K562 (cell line): Measurements from ENCODE around the gene SLC24A1. TPM values are rescaled to one million over a fixed set of nuclear protein-coding genes. Genes with fewer than 3 reads are reported as not detected.

Experiments used
- BACH1 ChIP-seq: fragments of 200-800 bp; sonication (Bioruptor generic); IDR thresholded peaks from 2 replicates; pipeline ENCODE4 v1.6.1; 2016; ENCODE audit warnings: missing genetic modification characterization, missing compliant biosample characterization
- DPF2 ChIP-seq: fragments of 450-650 bp; IDR thresholded peaks from 2 replicates; pipeline ENCODE4 v1.6.1; 2016
- FIP1L1 ChIP-seq: fragments of 200-400 bp; formaldehyde crosslinking; IDR thresholded peaks from 2 replicates; pipeline ENCODE4 v1.6.1; 2018; ENCODE audit warnings: mild to moderate bottlenecking, low read depth, low read length; ENCODE audit not compliant: poor library complexity, severe bottlenecking
- GATA2 ChIP-seq: sonication (generic); formaldehyde crosslinking; IDR thresholded peaks from 2 replicates; pipeline ENCODE4 v1.4.0; 2020; ENCODE audit warnings: mild to moderate bottlenecking, missing genetic modification reagents
- GTF2F1 ChIP-seq: IDR thresholded peaks from 2 replicates; pipeline ENCODE4 v1.6.1; 2011; ENCODE audit warnings: low read depth, low read length, improper control_type of control experiment
- HDGF ChIP-seq: fragments of 450-650 bp; IDR thresholded peaks from 2 replicates; pipeline ENCODE4 v1.6.1; 2016
- HSF4 ChIP-seq: fragments of 250-450 bp; sonication (Bioruptor Pico); IDR thresholded peaks from 2 replicates; pipeline ENCODE4 v2.1.2; 2022; ENCODE audit warnings: mild to moderate bottlenecking, moderate library complexity, borderline replicate concordance
- MNT ChIP-seq, 2 experiments: fragments of 450-650 bp; conservative IDR thresholded peaks; 2 replicates each; pipeline ENCODE4 v1.6.1; 2017; ENCODE audit warnings: mild to moderate bottlenecking in 2 of 2, moderate library complexity in 2 of 2
- PHB ChIP-seq: fragments of 250-450 bp; sonication (Bioruptor Pico); IDR thresholded peaks from 2 replicates; pipeline ENCODE4 v1.5.0; 2021
- RBM15 ChIP-seq: fragments of 200-400 bp; formaldehyde crosslinking; IDR thresholded peaks from 2 replicates; pipeline ENCODE4 v1.6.1; 2018; ENCODE audit warnings: mild to moderate bottlenecking, low read length, moderate library complexity; ENCODE audit not compliant: insufficient read depth
- SMARCC2 ChIP-seq: fragments of 450-650 bp; IDR thresholded peaks from 2 replicates; pipeline ENCODE4 v1.6.1; 2017; ENCODE audit warnings: antibody characterized with exemption, moderate library complexity, mild to moderate bottlenecking, low read depth
- ZBTB11 ChIP-seq, 3 experiments: fragments of 200-800 bp in 1 of 3; fragments of 250-450 bp in 1 of 3; fragments of 450-650 bp in 1 of 3; sonication (Bioruptor Pico) in 1 of 3; sonication (Bioruptor generic) in 1 of 3; formaldehyde crosslinking in 1 of 3; IDR thresholded peaks; 2 replicates each; pipeline versions ENCODE4 v1.6.1 to v1.8.0; 2016 to 2022; ENCODE audit warnings: mild to moderate bottlenecking in 2 of 3, missing genetic modification characterization in 2 of 3, missing compliant biosample characterization in 1 of 3, moderate library complexity in 1 of 3
- ZNF699 ChIP-seq: fragments of 250-450 bp; sonication (Bioruptor Pico); IDR thresholded peaks from 2 replicates; pipeline ENCODE4 v1.8.0; 2021; ENCODE audit warnings: mild to moderate bottlenecking, moderate library complexity; ENCODE audit not compliant: insufficient replicate concordance
- polyA plus RNA-seq, 8 experiments: library from polyadenylated mRNA; depleted of rRNA in 4 of 8; stranded (reverse) in 5 of 8; unstranded in 3 of 8; fragments of >200 nt; fragmentation: Nextera tagmentation in 2 of 8; fragmentation: Illumina TruSeq in 1 of 8; extraction: Ambion mirVana in 2 of 8; extraction: Trizol in 1 of 8; gene quantifications; 2 replicates each; pipeline versions ENCODE4 v1.2.1 to v1.2.3, GENCODE V29; 2011 to 2014; ENCODE audit warnings: inconsistent platforms in 1 of 8, missing spikeins in 1 of 8
- total RNA-seq, 7 experiments: library from RNA; depleted of rRNA in 6 of 7; stranded (reverse); fragments of >200 nt in 6 of 7; fragmentation: Illumina TruSeq in 2 of 7; extraction: Trizol in 2 of 7; gene quantifications; 2 replicates each; pipeline versions ENCODE4 v1.2.1 to v1.2.3, GENCODE V29; 2011 to 2021; ENCODE audit warnings: low replicate concordance in 1 of 7
- TF ChIP-seq, protein P1 (sequence below): fragments of 450-650 bp; formaldehyde crosslinking; IDR thresholded peaks from 2 replicates; pipeline ENCODE4 v1.4.0; 2020; ENCODE audit warnings: mild to moderate bottlenecking, moderate library complexity
- TF ChIP-seq, protein P2 (sequence below): sonication (generic); formaldehyde crosslinking; IDR thresholded peaks from 2 replicates; pipeline ENCODE4 v1.8.1; 2022; ENCODE audit warnings: missing genetic modification reagents
- TF ChIP-seq, protein P3 (sequence below): fragments of 250-450 bp; sonication (Bioruptor Pico); IDR thresholded peaks from 2 replicates; pipeline ENCODE4 v1.5.0; 2022; ENCODE audit warnings: mild to moderate bottlenecking

SLC24A1 gene
- total and polyA plus RNA-seq, 9 of the 15 experiments (the other 6 are each of a cell fraction or from before 2014, with no cell fraction given): 3.1 to 8.2 (median 5.5) TPM

GRCh38 chr15:65610871-65611718, 10.6 kb upstream of the SLC24A1 start, which contains the start of gene INTS14 (continued):
- TF ChIP-seq MNT (conservative IDR thresholded peaks at IDR 0.05) (peak; percentile 69 to 92), BACH1 (no peak), ZBTB11 (CRISPR knock-in tag; IDR thresholded peaks at IDR 0.05) (peak; percentile 96 to 100 (median 99)), PHB (CRISPR knock-in tag) (peak; percentile 85; the same call in 1 of the 2 replicates), GTF2F1 (no peak; the same call in 1 of the 2 replicates), HSF4 (CRISPR knock-in tag) (0 out of 2 replicates have a peak, but pooled peaks have one; percentile 14), HDGF (0 out of 2 replicates have a peak, but pooled peaks have one; percentile 89), DPF2 (peak; percentile 61; the same call in 1 of the 2 replicates), GATA2 (no peak), ZNF699 (CRISPR knock-in tag) (no peak), FIP1L1 (peak; percentile 98), RBM15 (no peak), SMARCC2 (no peak)
- TF ChIP-seq, protein P1, sequence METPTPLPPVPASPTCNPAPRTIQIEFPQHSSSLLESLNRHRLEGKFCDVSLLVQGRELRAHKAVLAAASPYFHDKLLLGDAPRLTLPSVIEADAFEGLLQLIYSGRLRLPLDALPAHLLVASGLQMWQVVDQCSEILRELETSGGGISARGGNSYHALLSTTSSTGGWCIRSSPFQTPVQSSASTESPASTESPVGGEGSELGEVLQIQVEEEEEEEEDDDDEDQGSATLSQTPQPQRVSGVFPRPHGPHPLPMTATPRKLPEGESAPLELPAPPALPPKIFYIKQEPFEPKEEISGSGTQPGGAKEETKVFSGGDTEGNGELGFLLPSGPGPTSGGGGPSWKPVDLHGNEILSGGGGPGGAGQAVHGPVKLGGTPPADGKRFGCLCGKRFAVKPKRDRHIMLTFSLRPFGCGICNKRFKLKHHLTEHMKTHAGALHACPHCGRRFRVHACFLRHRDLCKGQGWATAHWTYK: peak; percentile 58; the same call in 1 of the 2 replicates
- TF ChIP-seq, protein P2, sequence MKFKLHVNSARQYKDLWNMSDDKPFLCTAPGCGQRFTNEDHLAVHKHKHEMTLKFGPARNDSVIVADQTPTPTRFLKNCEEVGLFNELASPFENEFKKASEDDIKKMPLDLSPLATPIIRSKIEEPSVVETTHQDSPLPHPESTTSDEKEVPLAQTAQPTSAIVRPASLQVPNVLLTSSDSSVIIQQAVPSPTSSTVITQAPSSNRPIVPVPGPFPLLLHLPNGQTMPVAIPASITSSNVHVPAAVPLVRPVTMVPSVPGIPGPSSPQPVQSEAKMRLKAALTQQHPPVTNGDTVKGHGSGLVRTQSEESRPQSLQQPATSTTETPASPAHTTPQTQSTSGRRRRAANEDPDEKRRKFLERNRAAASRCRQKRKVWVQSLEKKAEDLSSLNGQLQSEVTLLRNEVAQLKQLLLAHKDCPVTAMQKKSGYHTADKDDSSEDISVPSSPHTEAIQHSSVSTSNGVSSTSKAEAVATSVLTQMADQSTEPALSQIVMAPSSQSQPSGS (CRISPR knock-in tag): no peak
- TF ChIP-seq, protein P3, sequence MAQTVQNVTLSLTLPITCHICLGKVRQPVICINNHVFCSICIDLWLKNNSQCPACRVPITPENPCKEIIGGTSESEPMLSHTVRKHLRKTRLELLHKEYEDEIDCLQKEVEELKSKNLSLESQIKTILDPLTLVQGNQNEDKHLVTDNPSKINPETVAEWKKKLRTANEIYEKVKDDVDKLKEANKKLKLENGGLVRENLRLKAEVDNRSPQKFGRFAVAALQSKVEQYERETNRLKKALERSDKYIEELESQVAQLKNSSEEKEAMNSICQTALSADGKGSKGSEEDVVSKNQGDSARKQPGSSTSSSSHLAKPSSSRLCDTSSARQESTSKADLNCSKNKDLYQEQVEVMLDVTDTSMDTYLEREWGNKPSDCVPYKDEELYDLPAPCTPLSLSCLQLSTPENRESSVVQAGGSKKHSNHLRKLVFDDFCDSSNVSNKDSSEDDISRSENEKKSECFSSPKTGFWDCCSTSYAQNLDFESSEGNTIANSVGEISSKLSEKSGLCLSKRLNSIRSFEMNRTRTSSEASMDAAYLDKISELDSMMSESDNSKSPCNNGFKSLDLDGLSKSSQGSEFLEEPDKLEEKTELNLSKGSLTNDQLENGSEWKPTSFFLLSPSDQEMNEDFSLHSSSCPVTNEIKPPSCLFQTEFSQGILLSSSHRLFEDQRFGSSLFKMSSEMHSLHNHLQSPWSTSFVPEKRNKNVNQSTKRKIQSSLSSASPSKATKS (CRISPR knock-in tag): no peak
